Iris pigment epithelial cell (primary cell): Measurements from ENCODE around the gene XYLT1.

ENCODE experiments used
- DNase-seq: peaks from one replicate; pipeline ENCODE4 v3.0.0-alpha.2; 2011; ENCODE audit warnings: low read depth

The XYLT1 gene

DNA sequence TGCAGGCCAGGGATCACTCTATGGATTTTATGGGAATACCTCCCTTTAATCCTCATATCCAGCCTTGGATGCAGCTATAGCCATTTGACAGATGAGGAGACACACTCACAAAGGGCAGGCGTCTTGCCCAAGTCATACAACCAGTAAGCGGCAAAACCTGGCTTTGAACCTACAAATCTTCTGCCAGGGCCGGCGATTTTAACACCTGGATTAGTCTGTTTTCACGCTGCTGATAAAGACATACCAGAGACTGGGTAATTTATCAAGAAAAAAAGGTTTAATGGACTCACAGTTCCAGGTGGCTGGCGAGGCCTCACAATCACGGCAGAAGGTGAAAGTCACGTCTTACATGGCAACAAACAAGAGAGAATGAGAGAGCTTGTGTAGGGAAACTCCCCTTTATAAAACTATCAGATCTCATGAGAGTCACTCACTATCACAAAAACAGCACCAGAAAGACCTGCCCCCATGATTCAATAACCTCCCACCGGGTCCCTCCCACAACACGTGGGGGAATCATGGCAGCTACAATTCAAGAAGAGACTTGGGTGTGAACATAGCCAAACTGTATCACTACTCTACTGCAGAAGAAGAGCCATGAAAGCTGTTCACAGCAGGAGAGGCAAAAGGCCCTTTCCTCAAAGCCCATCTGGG is 67.5 kb downstream of the XYLT1 start:
- no peak for DNase-seq

DNA sequence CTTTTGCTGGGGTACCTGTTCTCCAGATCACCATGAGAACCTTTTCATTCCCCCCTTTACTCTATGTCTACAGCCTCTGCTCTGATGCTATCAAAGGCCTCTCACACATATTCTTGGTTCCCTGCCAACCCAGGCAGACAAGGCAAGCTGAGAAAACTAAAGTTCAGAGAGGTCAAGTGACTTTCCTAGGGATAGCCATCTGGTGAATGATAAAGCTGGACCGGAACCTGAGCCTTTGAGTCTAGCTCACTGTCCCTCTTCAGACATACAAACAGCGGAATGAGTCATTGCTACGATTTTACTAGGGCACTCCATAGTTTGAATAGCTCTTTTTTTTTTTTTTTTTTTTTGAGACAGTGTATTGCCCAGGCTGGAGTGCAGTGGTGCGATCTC is 73.3 kb downstream of the XYLT1 start:
- no peak for DNase-seq

DNA sequence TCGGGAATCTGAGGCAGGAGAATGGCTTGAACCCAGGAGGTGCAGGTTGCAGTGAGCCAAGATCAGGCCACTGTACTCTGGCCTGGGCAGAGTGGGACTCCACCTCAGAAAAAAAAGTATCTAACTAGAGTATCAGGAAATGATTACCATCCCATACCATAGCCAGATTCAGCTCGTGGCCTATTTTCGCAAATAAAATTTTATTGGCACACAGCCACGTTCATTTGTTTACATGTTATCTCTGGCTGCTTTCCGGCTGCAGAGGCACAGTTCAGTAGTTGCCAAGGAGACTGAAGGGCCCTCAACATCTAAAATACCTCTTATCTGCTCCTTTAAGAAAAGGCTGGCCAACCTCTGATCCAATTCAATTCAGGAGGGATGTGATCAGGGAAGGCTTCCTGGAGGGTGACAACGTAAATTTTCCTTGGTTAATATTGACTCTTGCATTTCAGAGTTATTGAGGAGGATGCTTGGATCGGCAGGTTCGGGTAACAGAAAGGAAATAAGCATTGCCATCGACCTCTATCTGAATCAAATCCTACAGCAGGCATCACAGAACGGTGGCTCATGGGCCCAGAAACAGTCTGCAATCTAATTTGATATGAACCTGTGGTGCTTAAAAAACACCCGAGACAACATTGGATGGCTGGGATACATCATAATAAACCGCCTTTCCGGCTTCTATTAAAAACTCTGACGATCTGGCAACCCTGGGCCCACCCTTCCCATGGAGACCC is 73.8 kb downstream of the XYLT1 start:
- DNase-seq = peak; percentile 10

DNA sequence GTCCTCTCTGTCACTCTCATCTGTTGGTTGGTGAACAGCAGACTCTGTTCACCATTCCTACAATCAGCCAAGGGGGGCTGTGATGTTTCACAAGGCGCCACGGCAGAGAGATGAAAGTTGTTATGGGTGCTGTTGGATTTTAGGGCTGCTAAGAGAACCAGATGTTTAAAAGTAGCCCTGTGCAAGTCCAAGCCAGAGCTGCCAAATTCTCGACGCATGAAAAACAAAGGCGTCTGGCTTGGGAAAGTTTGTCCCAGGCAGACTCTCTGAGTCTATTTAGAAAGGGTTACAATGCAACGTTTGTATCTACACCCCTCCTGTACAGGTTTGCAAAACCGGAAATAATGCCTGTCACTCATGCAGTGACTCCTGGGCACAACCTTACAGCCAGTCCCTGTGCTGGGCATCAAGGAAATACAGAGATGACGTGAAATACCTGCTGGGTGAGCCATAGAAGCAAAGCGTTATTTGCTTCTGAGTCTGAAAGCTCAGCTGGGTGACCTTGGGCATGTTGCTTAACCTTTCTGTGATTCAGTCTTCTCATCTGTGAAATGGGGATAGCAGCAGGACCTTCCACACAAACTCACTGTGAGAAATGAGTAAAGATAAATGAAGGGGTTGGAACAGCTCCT is 74.8 kb downstream of the XYLT1 start:
- DNase-seq = no peak

DNA sequence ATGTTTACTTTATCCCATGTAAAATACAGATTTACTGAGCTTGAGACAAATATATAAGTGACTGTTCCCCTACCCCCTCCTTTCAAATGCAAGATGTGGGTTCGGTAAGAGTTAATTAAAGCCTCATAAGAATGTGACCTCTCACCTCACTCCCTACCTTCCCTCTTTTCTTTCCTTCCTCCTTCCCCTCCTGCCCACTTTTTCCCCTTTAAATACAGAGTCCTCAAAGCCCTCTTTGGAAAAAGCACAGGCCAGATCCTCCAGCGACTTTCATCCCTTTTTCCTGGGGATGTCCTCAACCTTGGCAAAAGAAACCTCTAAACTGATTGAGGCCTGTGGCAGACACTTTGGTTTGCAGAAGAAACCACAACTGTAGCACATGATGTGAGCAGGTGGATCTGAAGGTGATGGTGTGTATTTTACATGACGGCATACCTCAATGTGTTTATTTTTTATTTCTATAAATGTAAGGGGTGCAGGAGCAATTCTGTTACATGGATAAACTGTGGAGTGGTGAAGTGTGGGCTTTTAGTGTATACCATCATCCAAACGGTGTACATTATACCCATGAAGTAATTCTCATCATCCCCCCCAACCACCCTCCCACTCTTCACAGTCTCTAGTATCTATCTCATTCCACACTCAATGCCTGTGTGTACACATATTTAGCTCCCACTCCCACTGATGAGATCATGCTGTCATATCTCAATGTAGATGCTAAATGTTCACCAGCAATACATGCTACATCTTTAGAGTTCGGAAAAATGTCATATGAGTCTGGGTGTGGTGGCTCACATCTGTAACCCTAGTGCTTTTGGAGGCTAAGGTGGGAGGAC is 77.7 kb downstream of the XYLT1 start:
- no peak for DNase-seq

DNA sequence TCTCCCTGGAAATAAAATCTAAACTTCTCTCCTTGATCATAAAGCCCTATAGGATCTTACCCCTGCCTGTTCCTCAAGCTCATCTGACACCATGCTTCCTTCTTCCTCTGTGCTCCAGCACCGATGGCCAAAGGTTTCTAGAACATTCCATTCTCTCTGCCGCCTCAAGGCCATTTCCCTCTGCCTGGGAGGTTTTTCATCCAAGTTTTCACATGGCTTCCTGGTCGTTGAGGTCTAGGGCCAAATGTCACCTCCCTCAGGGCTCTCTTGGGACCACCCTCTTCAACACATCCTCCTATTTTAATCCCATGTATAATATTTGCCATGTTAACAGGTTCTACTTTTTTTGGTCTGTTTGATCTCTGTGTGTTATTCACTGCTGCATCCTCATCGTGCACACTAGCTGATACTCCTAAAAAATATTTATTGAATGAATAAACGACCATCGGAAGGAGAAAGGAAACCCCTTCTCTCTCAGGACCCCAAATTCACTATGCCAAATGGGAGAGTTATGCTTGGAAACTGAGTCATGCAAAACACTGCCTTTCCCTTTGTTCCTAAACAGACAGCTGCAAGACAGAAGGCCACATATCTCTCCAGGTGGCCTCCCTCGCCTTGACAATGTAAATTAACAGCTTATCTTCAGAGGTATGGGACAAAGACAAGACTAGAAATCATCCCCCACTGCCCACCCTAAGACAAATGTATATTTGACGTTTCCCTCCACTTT is 78.5 kb downstream of the XYLT1 start:
- DNase-seq = no peak

DNA sequence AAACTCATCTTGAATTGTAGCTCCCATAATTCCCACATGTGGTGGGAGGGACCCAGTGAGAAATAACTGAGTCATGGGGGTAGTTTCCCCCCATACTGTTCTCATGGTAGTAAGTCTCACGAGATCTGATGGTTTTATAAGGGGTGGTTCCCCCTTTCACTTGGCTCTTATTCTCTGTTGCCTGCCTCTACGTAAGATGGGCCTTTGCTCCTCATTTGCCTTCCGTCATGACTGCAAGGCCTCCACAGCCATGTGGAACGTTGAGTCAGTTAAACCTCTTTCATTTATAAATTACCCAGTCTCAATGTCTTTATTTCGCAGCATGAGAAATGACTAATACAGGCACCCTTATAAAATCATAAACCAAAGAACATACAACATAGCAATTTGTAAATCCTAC is 79.0 kb downstream of the XYLT1 start:
- no peak for DNase-seq

DNA sequence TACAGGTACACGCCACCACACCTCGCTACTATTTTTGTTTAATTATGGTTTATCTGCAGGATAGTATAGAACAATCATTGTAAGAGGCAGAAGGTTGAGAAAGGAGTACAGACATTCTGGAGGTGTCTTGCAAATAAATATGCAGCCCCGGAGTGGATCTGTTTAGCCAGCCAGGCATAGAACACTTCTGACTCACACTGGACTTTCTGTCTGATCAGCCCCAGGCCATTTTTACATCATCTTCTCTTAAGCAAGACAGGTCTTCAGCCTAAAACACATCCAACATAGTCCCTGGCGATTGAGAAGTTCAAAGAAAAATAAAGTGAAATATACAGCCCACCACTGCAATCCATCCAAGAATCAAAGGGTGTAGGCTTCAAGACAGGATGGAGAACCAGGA is 81.4 kb downstream of the XYLT1 start:
- DNase-seq = no peak

DNA sequence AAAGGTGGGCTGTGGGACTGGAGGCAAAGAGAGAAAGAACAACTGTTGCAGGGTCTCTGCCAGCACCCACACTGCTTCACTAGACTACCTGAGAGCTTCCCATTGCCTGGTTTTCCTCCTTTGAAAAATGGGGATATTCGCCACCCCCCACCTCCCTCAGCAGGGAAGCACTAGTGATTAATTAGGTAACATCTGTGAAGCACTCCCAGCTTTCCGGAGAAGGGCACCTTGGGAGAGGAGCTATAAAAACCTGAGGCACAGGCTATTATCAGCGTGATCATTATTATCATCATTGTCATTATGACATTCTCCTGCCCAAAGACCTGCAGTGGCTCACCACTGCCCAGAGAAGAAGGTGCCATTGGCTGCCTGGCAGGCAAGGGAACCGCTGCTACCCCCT is 83.5 kb downstream of the XYLT1 start:
- DNase-seq = no peak

DNA sequence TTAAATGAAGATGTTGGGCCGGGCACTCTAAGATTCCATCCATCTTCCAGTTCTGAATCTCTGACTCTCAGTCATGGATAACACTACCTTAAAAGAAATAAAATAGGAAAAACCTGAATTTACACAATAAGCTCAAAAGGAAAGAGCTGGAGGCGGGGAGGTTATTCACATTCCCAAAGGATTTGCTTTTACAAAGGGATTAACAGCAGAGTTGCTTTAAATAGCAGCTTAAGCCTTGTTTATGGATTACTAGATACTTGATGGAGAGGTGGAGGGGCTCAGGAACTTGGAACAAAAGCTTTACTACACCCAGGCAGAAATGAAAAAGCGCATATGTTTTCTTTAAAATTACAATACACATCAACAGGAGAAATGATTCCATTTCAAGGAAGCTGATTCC is 84.5 kb downstream of the XYLT1 start:
- DNase-seq = no peak

DNA sequence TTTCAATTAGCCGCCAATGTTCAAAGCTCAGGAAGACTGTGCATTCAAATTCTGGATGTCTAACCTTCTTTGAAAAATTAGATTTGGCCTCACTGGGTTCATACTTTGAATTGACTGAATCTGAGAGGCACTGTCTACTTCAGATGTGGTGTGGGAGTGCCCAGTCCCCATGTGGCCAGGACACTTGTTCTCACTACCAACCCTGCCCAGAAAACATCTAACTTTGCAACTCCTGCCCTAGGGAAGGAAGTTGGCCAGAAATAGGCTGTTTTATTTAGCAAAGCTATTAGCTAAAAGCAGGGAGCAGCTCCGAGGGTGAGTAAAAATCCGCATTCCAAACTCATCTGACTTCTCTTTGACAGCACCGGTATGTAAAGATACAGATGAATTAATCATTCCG is 86.3 kb downstream of the XYLT1 start:
- no peak for DNase-seq

DNA sequence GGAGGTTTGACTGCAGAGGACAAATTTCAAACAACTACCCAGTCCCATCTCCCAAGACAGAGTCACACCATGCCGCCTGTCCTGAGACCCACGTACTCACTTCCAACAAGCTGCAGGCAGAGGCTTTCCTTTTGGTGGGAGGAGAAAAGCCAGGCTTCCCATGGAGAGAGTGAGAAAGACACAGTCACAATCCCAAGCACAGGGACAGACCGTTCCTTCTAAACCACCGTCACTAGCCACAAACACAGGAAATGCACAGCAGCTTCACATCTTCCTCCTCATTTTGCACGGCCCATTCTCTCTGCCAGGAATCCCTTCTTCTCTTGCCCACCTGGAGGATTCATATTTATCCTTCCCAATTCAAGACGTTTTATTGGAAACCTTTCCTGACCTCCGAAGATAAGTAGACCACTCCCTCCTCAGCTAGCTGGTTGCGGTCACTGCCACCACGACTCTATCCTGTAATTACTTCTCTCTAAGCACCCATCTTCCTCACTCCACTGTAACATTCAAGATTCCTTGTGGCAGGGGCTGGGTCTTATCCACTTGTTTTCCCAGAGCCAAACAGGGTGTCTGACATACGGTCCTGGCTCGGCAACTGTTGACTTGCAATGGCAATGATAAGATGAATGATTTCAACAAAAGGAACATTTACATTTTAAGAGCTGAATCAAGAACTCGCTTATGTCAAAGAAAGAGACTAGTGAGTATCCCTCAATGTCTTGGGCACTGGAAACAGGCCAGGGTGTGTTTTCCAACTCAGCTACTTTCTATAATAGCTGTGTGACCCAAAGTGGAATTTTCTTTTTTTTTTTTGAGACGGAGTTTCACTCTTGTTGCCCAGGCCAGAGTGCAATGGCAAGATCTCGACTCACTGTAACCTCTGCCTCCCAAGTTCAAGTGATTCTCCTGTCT is 87.6 kb downstream of the XYLT1 start:
- DNase-seq = no peak

DNA sequence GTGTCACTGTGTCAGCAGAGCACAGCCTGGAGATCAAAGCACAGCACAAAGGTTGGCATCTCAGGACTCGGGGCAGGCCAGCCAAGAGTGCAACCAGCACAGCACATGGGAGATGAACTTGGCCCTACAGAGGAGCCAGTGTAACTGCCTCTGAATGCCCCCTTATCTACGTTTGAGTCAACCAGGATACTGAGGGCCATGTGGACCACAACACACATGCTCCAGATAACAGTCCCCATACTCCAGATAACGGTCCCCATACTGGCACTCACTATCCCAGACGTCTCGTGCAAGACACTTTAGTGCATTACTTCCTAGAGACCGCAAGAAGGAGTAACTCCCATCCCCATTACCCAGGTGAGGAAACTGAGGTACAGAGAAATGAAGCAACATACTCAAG is 88.2 kb downstream of the XYLT1 start:
- no peak for DNase-seq

DNA sequence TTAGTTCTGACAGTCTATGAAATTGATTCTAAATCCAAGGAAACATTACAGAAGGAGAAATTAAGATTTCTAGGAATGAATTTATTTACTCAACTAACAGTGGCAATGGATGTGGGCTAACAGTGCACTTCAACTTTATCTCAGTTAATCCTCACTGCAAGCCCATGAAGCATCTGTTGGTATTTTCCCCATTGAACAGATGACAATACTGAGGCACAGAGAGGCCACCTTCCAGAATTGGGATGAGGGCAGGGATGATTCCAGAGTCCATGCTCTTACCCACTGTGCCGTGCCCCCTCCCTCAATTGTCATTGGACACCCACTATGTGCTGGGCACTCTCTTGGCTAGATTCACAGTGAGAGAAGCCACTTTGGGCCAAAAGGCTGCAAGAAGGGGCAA is 89.0 kb downstream of the XYLT1 start:
- DNase-seq = no peak

DNA sequence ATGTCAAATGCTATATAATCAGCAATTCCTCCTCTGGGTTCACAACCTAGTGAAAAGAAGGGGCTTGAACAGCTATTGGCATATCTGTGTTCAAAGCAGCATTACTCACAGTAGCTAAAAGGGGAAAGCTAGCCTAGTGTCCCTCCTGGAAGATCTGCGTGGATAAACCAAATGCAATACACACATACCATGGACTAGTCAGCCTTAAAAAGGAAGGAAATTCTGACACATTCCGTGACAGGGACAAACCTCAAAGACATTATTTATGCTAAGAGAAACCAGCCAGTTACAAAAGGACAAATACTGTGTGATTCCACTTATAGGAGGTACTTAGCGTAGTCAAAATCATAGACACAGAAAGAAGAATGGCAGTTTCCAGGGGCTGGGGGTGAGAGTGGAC is 90.1 kb downstream of the XYLT1 start:
- DNase-seq = no peak

DNA sequence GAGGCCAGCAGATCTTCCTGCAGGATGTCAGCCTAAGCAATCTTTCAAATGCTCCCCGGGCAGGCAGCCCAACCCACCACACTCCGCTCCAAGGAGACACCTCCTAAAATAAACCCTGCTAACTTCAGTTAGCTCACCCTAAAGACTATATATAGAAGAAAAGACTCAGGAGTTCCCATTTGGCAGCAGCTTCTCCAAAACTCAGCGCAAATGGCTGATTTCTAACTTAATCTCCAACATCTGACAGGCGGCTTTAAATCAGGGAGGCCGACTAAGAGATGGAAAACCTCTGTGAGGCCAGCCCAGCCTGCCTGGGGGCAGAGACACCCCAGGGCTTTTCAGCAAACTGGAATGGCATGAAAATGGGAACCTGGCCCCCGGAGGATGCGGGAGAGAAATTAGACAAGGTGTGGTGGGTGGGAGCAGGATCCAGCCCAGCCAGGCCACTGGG is 91.6 kb downstream of the XYLT1 start:
- no peak for DNase-seq

DNA sequence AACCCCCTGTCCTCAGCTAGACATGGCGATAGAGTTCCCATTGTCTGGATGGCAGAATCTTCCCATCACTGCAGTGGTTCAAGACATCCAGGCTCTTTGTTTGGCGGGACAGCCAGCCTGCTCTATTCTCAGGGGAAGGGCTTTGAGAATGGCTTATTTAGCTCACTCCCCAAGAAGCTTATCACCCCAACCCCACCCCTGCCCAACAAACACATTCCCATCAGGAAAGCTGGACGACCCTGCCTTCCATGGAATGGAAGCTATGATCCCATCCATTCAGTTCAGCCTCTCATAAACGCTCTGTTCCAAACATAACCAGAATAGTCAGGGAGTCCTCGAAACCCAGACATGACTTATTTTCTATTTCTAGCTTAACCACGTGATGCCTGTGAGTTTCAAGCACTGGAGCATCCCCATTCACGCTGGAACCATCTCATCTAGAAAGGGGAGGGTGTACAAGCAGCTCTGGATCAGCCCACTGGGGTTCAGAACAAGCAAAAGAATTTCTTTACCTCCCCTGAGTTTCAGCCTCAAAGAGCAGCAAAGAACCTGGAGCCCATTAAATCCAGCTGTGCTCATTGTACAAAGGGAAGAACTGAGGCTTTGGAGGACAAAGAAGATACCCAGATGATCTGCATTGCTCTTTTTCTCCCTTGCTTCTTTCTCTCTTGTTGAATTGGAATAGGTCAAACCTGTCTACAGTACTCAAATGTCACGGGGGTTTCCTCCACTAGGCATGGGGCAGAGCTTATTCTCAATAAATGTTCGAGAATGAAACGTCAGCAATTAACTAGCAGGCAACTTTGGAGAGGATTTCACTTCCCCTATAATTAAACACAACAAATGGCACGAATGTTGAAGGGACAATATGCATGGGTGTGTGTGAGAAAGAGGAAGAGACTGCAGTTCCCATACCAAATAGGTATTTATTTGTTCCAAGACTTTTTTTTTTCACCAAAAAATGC is 93.1 kb downstream of the XYLT1 start:
- DNase-seq = no peak

DNA sequence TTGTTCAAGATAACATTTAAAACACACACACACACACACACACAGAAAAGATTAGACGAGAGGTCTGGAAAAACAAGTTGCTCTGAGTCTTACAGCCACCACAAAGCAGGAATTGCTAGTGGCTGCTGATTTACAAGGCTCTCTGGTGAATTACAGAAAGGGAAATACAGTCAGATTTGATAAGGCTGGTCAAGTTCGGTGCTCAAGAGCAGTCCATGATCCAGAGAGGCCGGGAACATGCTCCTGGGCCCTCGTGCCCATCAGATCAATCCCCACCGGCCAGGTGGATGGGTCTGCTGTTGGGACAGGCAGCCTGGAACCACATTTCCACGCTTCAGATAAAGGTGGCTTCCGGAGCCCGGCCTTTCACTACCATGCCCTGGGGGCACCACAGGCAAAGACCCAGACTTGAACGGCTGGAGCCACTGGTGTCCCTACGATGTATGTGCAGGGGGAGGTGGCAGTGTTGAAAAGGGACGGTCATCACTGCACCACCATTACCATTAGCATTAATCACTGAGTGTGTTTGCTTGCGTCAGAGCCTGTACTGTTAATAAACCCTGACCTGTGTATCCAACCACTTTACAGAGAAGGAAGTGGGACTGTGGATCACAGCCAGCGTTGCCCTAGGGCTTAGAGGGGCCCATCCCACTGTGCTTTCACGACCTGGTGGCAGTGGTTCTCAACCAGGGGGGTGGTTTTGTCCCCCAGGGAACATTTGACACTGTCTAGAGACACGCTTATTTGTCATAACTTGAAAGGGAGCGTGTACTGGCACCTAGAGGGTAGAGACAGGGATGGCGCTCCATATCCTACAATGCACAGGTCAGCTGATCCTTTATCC is 95.1 kb downstream of the XYLT1 start:
- no peak for DNase-seq
